SK-N-SH treated with all-trans-retinoic acid at 6 μM for 48 hours (cell line): Measurements from ENCODE around the gene ZNF330.

Experiments
- ATAC-seq: fragments of 200-7000 bp; cut with Tn5 transposase; 3 replicates; pipeline ENCODE4 v1.9.1; 2020; ENCODE audit warnings: mild to moderate bottlenecking, moderate library complexity
- BACH2 ChIP-seq: fragments of 250-450 bp; sonication (Bioruptor Pico); IDR thresholded peaks from 2 replicates; pipeline ENCODE4 v1.9.0; 2021; ENCODE audit warnings: mild to moderate bottlenecking, borderline replicate concordance
- CSDC2 ChIP-seq: fragments of 250-450 bp; sonication (Bioruptor Pico); IDR thresholded peaks from 2 replicates; pipeline ENCODE4 v1.5.0; 2020; ENCODE audit warnings: mild to moderate bottlenecking, moderate library complexity
- ESRRG ChIP-seq: fragments of 250-450 bp; sonication (Bioruptor Pico); IDR thresholded peaks from 2 replicates; pipeline ENCODE4 v1.6.1; 2021; ENCODE audit warnings: mild to moderate bottlenecking
- GLIS3 ChIP-seq: fragments of 250-450 bp; sonication (Bioruptor Pico); IDR thresholded peaks from 2 replicates; pipeline ENCODE4 v1.5.0; 2020; ENCODE audit warnings: mild to moderate bottlenecking, moderate library complexity
- ISL1 ChIP-seq: fragments of 250-450 bp; sonication (Bioruptor Pico); IDR thresholded peaks from 2 replicates; pipeline ENCODE4 v2.1.2; 2022; ENCODE audit warnings: mild to moderate bottlenecking, moderate library complexity
- OSR1 ChIP-seq: fragments of 250-450 bp; sonication (Bioruptor Pico); IDR thresholded peaks from 2 replicates; pipeline ENCODE4 v1.8.0; 2022; ENCODE audit warnings: moderate library complexity, mild to moderate bottlenecking, inconsistent platforms
- PPARA ChIP-seq: fragments of 250-450 bp; sonication (Bioruptor Pico); IDR thresholded peaks from 2 replicates; pipeline ENCODE4 v1.5.0; 2020; ENCODE audit warnings: mild to moderate bottlenecking, borderline replicate concordance
- RARB ChIP-seq: fragments of 250-450 bp; sonication (Bioruptor Pico); IDR thresholded peaks from 2 replicates; pipeline ENCODE4 v1.8.0; 2021; ENCODE audit warnings: mild to moderate bottlenecking, moderate library complexity
- SNAI2 ChIP-seq: fragments of 250-450 bp; sonication (Bioruptor Pico); IDR thresholded peaks from 2 replicates; pipeline ENCODE4 v1.5.0; 2020; ENCODE audit warnings: mild to moderate bottlenecking, moderate library complexity
- TCF4 ChIP-seq: fragments of 250-450 bp; sonication (Bioruptor Pico); IDR thresholded peaks from 2 replicates; pipeline ENCODE4 v1.8.0; 2021; ENCODE audit warnings: mild to moderate bottlenecking, moderate library complexity, borderline replicate concordance
- TOX ChIP-seq: fragments of 250-450 bp; sonication (Bioruptor Pico); IDR thresholded peaks from 2 replicates; pipeline ENCODE4 v1.8.0; 2021; ENCODE audit warnings: mild to moderate bottlenecking, moderate library complexity, borderline replicate concordance
- ZC3H10 ChIP-seq: fragments of 250-450 bp; sonication (Bioruptor Pico); IDR thresholded peaks from 2 replicates; pipeline ENCODE4 v1.5.1; 2021; ENCODE audit warnings: mild to moderate bottlenecking, moderate library complexity
- ZFP3 ChIP-seq: fragments of 250-450 bp; sonication (Bioruptor Pico); IDR thresholded peaks from 2 replicates; pipeline ENCODE4 v1.5.0; 2020; ENCODE audit warnings: mild to moderate bottlenecking, moderate library complexity
- ZFP30 ChIP-seq: fragments of 450-650 bp; formaldehyde crosslinking; IDR thresholded peaks from 2 replicates; pipeline ENCODE4 v1.5.0; 2022; ENCODE audit warnings: mild to moderate bottlenecking, moderate library complexity
- ZNF565 ChIP-seq: fragments of 450-650 bp; formaldehyde crosslinking; conservative IDR thresholded peaks from 2 replicates; pipeline ENCODE4 v1.5.0; 2020; ENCODE audit warnings: low read depth, mild to moderate bottlenecking, moderate library complexity
- ZNF8 ChIP-seq: fragments of 450-650 bp; formaldehyde crosslinking; IDR thresholded peaks from 2 replicates; pipeline ENCODE4 v1.5.0; 2020; ENCODE audit warnings: mild to moderate bottlenecking, moderate library complexity
- TF ChIP-seq, protein P1 (sequence below): fragments of 250-450 bp; sonication (Bioruptor Pico); IDR thresholded peaks from 2 replicates; pipeline ENCODE4 v1.8.0; 2021; ENCODE audit warnings: low read depth, mild to moderate bottlenecking, moderate library complexity, borderline replicate concordance
- TF ChIP-seq, protein P2 (sequence below): fragments of 250-450 bp; sonication (Bioruptor Pico); IDR thresholded peaks from 2 replicates; pipeline ENCODE4 v1.5.1; 2021; ENCODE audit warnings: mild to moderate bottlenecking, moderate library complexity
- TF ChIP-seq, protein P3 (sequence below): fragments of 250-450 bp; sonication (Bioruptor Pico); IDR thresholded peaks from 2 replicates; pipeline ENCODE4 v1.5.0; 2020; ENCODE audit warnings: mild to moderate bottlenecking, moderate library complexity
- TF ChIP-seq, protein P4 (sequence below): fragments of 250-450 bp; sonication (Bioruptor Pico); IDR thresholded peaks from 2 replicates; pipeline ENCODE4 v1.5.1; 2020; ENCODE audit warnings: low read depth, mild to moderate bottlenecking, moderate library complexity

Gene ZNF330

DNA sequence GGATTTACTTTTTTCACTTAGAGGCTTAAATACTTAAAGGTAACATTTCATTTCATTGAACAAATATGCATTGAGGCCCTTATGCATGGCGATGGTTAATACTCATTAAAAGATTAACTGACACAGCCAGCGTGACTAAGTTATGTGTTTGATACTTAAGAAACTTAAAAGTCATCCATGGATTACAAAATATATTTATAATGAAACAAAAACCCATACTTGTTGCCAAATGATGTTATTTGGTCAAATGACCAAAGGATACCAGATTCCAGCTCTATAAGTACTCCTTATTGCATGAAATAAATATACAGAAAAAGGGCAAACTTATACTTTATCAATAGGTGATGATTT is 26.7 kb downstream of the ZNF330 start (continued):
- TF ChIP-seq, protein P1, sequence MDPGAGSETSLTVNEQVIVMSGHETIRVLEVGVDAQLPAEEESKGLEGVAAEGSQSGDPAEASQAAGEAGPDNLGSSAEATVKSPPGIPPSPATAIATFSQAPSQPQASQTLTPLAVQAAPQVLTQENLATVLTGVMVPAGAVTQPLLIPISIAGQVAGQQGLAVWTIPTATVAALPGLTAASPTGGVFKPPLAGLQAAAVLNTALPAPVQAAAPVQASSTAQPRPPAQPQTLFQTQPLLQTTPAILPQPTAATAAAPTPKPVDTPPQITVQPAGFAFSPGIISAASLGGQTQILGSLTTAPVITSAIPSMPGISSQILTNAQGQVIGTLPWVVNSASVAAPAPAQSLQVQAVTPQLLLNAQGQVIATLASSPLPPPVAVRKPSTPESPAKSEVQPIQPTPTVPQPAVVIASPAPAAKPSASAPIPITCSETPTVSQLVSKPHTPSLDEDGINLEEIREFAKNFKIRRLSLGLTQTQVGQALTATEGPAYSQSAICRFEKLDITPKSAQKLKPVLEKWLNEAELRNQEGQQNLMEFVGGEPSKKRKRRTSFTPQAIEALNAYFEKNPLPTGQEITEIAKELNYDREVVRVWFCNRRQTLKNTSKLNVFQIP (CRISPR knock-in tag), result no peak
- TF ChIP-seq PPARA (no peak), GLIS3 (CRISPR knock-in tag) (no peak), RARB (no peak)
- TF ChIP-seq, all 23 proteins: peak for 0

DNA sequence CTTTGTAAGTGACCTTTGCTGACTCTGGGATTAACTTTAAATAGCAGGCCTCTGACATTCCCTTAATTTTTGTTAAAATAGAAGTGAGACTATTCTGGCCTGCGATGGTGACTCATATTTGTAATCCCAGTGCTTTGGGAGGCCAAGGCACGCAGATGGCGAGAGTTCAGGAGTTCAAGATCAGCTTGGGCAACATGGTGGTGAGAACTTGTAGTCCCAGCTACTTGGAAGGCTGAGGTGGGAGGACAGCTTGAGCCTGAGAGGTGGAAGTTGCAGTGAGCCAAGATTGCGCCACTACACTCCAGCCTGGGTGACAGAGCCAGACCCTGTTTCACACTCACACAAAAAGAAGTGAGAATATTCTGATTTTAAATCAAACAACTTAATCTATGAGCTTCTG is 27.3 kb downstream of the ZNF330 start:
- ATAC-seq, result no peak

DNA sequence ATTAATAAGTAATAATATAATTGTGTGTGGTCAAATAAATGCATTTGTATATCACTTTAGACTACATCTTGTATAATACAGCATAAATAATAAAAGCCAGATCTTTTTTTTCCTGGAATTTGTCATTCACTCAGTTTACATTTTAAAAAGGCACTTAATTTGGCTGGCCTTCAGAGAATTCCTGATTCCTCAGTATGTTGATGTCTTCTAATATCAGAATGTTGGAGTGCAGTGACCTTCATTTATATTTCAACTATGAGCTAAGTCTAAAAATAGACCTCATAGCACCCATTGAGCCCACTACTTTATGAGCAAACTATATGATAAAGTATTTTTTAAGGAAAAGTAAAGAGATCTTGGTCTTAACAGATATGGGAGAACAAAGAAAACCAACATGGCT is 27.8 kb downstream of the ZNF330 start:
- ATAC-seq, result no peak
- TF ChIP-seq ESRRG (no peak), CSDC2 (CRISPR knock-in tag) (no peak), SNAI2 (CRISPR knock-in tag) (no peak)

More for the DNA sequence above, 27.3 kb downstream of the ZNF330 start:
- TF ChIP-seq TCF4 (CRISPR knock-in tag) (no peak), BACH2 (no peak), ZFP30 (CRISPR knock-in tag) (no peak), RARB (no peak), ISL1 (CRISPR knock-in tag) (no peak), ZNF8 (CRISPR knock-in tag) (no peak), TOX (CRISPR knock-in tag) (no peak), PPARA (no peak)
- TF ChIP-seq, protein P2, sequence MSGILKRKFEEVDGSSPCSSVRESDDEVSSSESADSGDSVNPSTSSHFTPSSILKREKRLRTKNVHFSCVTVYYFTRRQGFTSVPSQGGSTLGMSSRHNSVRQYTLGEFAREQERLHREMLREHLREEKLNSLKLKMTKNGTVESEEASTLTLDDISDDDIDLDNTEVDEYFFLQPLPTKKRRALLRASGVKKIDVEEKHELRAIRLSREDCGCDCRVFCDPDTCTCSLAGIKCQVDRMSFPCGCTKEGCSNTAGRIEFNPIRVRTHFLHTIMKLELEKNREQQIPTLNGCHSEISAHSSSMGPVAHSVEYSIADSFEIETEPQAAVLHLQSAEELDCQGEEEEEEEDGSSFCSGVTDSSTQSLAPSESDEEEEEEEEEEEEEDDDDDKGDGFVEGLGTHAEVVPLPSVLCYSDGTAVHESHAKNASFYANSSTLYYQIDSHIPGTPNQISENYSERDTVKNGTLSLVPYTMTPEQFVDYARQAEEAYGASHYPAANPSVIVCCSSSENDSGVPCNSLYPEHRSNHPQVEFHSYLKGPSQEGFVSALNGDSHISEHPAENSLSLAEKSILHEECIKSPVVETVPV (CRISPR knock-in tag), result no peak
- TF ChIP-seq, protein P3, sequence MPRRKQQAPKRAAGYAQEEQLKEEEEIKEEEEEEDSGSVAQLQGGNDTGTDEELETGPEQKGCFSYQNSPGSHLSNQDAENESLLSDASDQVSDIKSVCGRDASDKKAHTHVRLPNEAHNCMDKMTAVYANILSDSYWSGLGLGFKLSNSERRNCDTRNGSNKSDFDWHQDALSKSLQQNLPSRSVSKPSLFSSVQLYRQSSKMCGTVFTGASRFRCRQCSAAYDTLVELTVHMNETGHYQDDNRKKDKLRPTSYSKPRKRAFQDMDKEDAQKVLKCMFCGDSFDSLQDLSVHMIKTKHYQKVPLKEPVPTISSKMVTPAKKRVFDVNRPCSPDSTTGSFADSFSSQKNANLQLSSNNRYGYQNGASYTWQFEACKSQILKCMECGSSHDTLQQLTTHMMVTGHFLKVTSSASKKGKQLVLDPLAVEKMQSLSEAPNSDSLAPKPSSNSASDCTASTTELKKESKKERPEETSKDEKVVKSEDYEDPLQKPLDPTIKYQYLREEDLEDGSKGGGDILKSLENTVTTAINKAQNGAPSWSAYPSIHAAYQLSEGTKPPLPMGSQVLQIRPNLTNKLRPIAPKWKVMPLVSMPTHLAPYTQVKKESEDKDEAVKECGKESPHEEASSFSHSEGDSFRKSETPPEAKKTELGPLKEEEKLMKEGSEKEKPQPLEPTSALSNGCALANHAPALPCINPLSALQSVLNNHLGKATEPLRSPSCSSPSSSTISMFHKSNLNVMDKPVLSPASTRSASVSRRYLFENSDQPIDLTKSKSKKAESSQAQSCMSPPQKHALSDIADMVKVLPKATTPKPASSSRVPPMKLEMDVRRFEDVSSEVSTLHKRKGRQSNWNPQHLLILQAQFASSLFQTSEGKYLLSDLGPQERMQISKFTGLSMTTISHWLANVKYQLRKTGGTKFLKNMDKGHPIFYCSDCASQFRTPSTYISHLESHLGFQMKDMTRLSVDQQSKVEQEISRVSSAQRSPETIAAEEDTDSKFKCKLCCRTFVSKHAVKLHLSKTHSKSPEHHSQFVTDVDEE (CRISPR knock-in tag), result no peak
- TF ChIP-seq, protein P4, sequence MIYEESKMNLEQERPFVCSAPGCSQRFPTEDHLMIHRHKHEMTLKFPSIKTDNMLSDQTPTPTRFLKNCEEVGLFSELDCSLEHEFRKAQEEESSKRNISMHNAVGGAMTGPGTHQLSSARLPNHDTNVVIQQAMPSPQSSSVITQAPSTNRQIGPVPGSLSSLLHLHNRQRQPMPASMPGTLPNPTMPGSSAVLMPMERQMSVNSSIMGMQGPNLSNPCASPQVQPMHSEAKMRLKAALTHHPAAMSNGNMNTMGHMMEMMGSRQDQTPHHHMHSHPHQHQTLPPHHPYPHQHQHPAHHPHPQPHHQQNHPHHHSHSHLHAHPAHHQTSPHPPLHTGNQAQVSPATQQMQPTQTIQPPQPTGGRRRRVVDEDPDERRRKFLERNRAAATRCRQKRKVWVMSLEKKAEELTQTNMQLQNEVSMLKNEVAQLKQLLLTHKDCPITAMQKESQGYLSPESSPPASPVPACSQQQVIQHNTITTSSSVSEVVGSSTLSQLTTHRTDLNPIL (CRISPR knock-in tag), result no peak
- TF ChIP-seq, protein P1 (CRISPR knock-in tag), result no peak

DNA sequence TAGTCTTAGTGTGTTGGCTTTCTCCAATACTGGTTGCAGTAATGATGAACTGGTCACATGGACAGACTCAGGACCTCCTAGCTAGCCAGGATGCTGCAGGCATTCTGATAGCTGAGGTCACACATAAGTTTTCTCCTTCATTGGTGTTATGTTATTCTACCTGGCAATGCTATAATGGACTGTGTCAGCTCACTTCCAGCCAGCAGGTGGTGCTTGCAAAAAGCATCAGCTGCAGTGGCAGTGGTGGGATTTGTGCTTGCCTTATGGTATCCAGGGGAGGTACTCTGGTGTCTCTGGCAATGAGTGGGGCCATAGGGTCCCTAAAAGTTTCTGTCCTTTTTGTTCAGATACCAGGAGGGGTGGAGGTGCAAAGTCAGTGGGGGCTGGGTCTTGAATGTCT is 33.6 kb downstream of the ZNF330 start:
- no peak for ATAC-seq
- TF ChIP-seq BACH2 (no peak), TCF4 (CRISPR knock-in tag) (no peak), ZFP3 (CRISPR knock-in tag) (no peak), RARB (no peak), ZC3H10 (CRISPR knock-in tag) (no peak), ZFP30 (CRISPR knock-in tag) (no peak), PPARA (no peak), ZNF8 (CRISPR knock-in tag) (no peak), TOX (CRISPR knock-in tag) (no peak), ESRRG (no peak), SNAI2 (CRISPR knock-in tag) (no peak), ZNF565 (no peak), CSDC2 (CRISPR knock-in tag) (no peak), OSR1 (CRISPR knock-in tag) (no peak)
- TF ChIP-seq, protein P3 (CRISPR knock-in tag), result no peak
- TF ChIP-seq, protein P4 (CRISPR knock-in tag), result no peak
- TF ChIP-seq, protein P1 (CRISPR knock-in tag), result no peak
